HCT116 (cell line): ENCODE measurements around the gene HCN1. TPM values are rescaled to one million over a fixed set of nuclear protein-coding genes. Genes with fewer than 3 reads are reported as not detected.
A peak's percentile ranks its signal among the peaks of the same experiment; 100 is the strongest.
"Not testable (repeated sequence)": the region's sequence is repeated elsewhere in the genome, so short reads cannot be mapped to it uniquely, and the experiment has no call there.

Experiments used
- ATAC-seq: fragments of 200-7000 bp; cut with Tn5 transposase; 2 replicates; pipeline ENCODE4 v1.9.1; 2020; ENCODE audit warnings: mild to moderate bottlenecking, moderate library complexity
- BruUV-seq: library from RNA; stranded (reverse); fragments of 400-500 nt; replicated peaks from 2 replicates; lab custom pipeline; 2021; lab: Mats Ljungman, UMichigan
- CTCF ChIA-PET: fragments of 300-600 bp; sonication (Branson Sonifier 250); formaldehyde crosslinking; loops from one replicate; lab custom pipeline; 2021; ENCODE audit warnings: antibody characterized with exemption; lab: Charles Lee
- POLR2A ChIA-PET: fragments of 300-600, 350-600 bp; sonication (Branson Sonifier 250); formaldehyde crosslinking; loops from one replicate; lab custom pipeline; 2021; ENCODE audit warnings: antibody characterized with exemption; lab: Charles Lee
- RAD21 ChIA-PET, 2 experiments: fragments of 300-600 bp; sonication (Branson Sonifier 250); formaldehyde crosslinking; loops; one replicate each; lab custom pipeline; 2023; ENCODE audit warnings: low total read pairs in 2 of 2; ENCODE audit not compliant: uncharacterized antibody in 2 of 2, unreplicated experiment in 2 of 2, low non-redundant PET in 1 of 2; lab: Charles Lee
- DNase-seq: peaks from one replicate; pipeline ENCODE4 v3.0.0-alpha.2; 2010; ENCODE audit warnings: low read depth, low spot score
- H2AFZ ChIP-seq: fragments of 200-600 bp; shearing (Covaris generic), sonication (generic); 2 replicates; pipeline ENCODE4 v1.6.1; 2017; ENCODE audit warnings: low read depth, mixed run types, mixed read lengths, antibody characterized with exemption, low read length; ENCODE audit not compliant: poor library complexity, severe bottlenecking
- H3K27ac ChIP-seq: 2 replicates; pipeline ENCODE4 v1.5.1; 2012; ENCODE audit warnings: low read depth, low read length
- H3K27me3 ChIP-seq: fragments of 200-600 bp; sonication (generic); 2 replicates; pipeline ENCODE4 v1.6.1; 2016; ENCODE audit warnings: mixed run types, low read length, mixed read lengths; ENCODE audit not compliant: insufficient read depth
- H3K36me3 ChIP-seq, 2 experiments: fragments of 200-500 bp in 1 of 2; fragments of 200-600 bp in 1 of 2; sonication (Bioruptor generic) in 1 of 2; sonication (generic) in 1 of 2; 2 replicates each; pipeline versions ENCODE4 v1.5.1 to v1.6.1; 2014 to 2016; ENCODE audit warnings: low read length in 2 of 2, inconsistent platforms in 1 of 2, mixed read lengths in 1 of 2, mixed run types in 1 of 2; ENCODE audit not compliant: insufficient read depth in 2 of 2, control insufficient read depth in 1 of 2
- H3K4me1 ChIP-seq, 2 experiments: fragments of 200-600 bp in 1 of 2; sonication (generic) in 1 of 2; 2 replicates each; pipeline versions ENCODE4 v1.5.1 to v1.6.1; 2012 to 2017; ENCODE audit warnings: low read length in 2 of 2, inconsistent platforms in 1 of 2, mild to moderate bottlenecking in 1 of 2, mixed read lengths in 1 of 2, mixed run types in 1 of 2, moderate library complexity in 1 of 2; ENCODE audit not compliant: insufficient read depth in 2 of 2, control insufficient read depth in 1 of 2
- H3K4me2 ChIP-seq: fragments of 200-600 bp; sonication (generic); 2 replicates; pipeline ENCODE4 v1.6.1; 2017; ENCODE audit warnings: mixed run types, low read length, mixed read lengths
- H3K4me3 ChIP-seq, 2 experiments: fragments of 200-600 bp in 1 of 2; sonication (generic) in 1 of 2; replicated peaks in 1 of 2; 2 replicates each; pipeline ENCODE4 v1.5.1; 2011 to 2016; ENCODE audit warnings: low read length in 2 of 2, control low read depth in 1 of 2, low read depth in 1 of 2, mild to moderate bottlenecking in 1 of 2, mixed read lengths in 1 of 2, mixed run types in 1 of 2
- H3K79me2 ChIP-seq: fragments of 200-600 bp; sonication (generic); 2 replicates; pipeline ENCODE4 v1.6.1; 2017; ENCODE audit warnings: mild to moderate bottlenecking, mixed run types, low read length, moderate library complexity, mixed read lengths; ENCODE audit not compliant: insufficient read depth
- H3K9ac ChIP-seq: fragments of 200-600 bp; sonication (generic); 2 replicates; pipeline ENCODE4 v1.6.1; 2016; ENCODE audit warnings: low read length, mixed read lengths
- H3K9me2 ChIP-seq: fragments of 200-600 bp; sonication (generic), shearing (Covaris generic); 2 replicates; pipeline ENCODE4 v1.6.1; 2017; ENCODE audit warnings: mixed run types, mild to moderate bottlenecking, moderate library complexity; ENCODE audit not compliant: insufficient read depth
- H3K9me3 ChIP-seq, 2 experiments: fragments of 200-500 bp in 1 of 2; fragments of 200-600 bp in 1 of 2; sonication (Bioruptor generic) in 1 of 2; sonication (generic) in 1 of 2; 2 replicates each; pipeline ENCODE4 v1.6.1; 2014 to 2017; ENCODE audit warnings: low read length in 2 of 2, mixed read lengths in 2 of 2, inconsistent platforms in 1 of 2, low read depth in 1 of 2, mild to moderate bottlenecking in 1 of 2, mixed run types in 1 of 2, moderate library complexity in 1 of 2; ENCODE audit not compliant: control insufficient read depth in 1 of 2, insufficient read depth in 1 of 2
- H4K20me1 ChIP-seq: fragments of 200-600 bp; sonication (generic), shearing (Covaris generic); 2 replicates; pipeline ENCODE4 v1.6.1; 2017; ENCODE audit warnings: mixed run types, mild to moderate bottlenecking, moderate library complexity; ENCODE audit not compliant: insufficient read depth
- CBX3 ChIP-seq: IDR thresholded peaks from 2 replicates; pipeline ENCODE4 v1.6.1; 2012; ENCODE audit warnings: low read depth
- CTCF ChIP-seq, 3 experiments: fragments of 200-600 bp in 1 of 3; sonication (generic) in 1 of 3; IDR thresholded peaks in 2 of 3; conservative IDR thresholded peaks in 1 of 3; 2 replicates each; pipeline ENCODE4 v1.5.1; 2012 to 2017; ENCODE audit warnings: low read depth in 2 of 3, low read length in 2 of 3, antibody characterized with exemption in 1 of 3, borderline replicate concordance in 1 of 3, control low read depth in 1 of 3, mild to moderate bottlenecking in 1 of 3, mixed read lengths in 1 of 3, mixed run types in 1 of 3, moderate library complexity in 1 of 3; ENCODE audit not compliant: insufficient read depth in 1 of 3
- ELF1 ChIP-seq: IDR thresholded peaks from 2 replicates; pipeline ENCODE4 v1.6.1; 2012; ENCODE audit warnings: low read depth, borderline replicate concordance
- EZH2phosphoT487 ChIP-seq: fragments of 200-600 bp; IDR thresholded peaks from 2 replicates; pipeline ENCODE4 v1.6.1; 2018; ENCODE audit warnings: antibody characterized with exemption, borderline replicate concordance
- FOSL1 ChIP-seq: IDR thresholded peaks from 2 replicates; pipeline ENCODE4 v1.6.1; 2012; ENCODE audit warnings: low read depth
- MAX ChIP-seq: IDR thresholded peaks from 2 replicates; pipeline ENCODE4 v1.6.1; 2012
- POLR2A ChIP-seq: IDR thresholded peaks from 2 replicates; pipeline ENCODE4 v1.7.0; 2011; ENCODE audit warnings: borderline replicate concordance; ENCODE audit not compliant: insufficient read depth, insufficient read length; ENCODE audit errors: extremely low read depth
- SP1 ChIP-seq: IDR thresholded peaks from 2 replicates; pipeline ENCODE4 v1.6.1; 2012; ENCODE audit warnings: low read depth
- SRF ChIP-seq: IDR thresholded peaks from 2 replicates; pipeline ENCODE4 v1.6.1; 2012; ENCODE audit warnings: low read depth
- TCF7L2 ChIP-seq: IDR thresholded peaks from 2 replicates; pipeline ENCODE4 v1.7.0; 2011; ENCODE audit warnings: borderline replicate concordance, inconsistent platforms; ENCODE audit not compliant: insufficient read depth, insufficient read length; ENCODE audit errors: extremely low read depth
- ZBTB33 ChIP-seq: IDR thresholded peaks from 2 replicates; pipeline ENCODE4 v1.6.1; 2011; ENCODE audit warnings: mild to moderate bottlenecking, low read length, moderate library complexity; ENCODE audit not compliant: insufficient replicate concordance; ENCODE audit errors: extremely low read depth
- ZFX ChIP-seq: fragments of 450-650 bp; IDR thresholded peaks from 2 replicates; pipeline ENCODE4 v1.6.1; 2017
- intact Hi-C: fragments of 100-400 bp; cut with micrococcal nuclease; formaldehyde crosslinking; loops from 2 replicates; pipeline ENCODE4 v1.10.0; 2022
- total RNA-seq: library from RNA; stranded (reverse); gene quantifications from one replicate; pipeline ENCODE4 v1.2.1, GENCODE V29; 2021; ENCODE audit not compliant: unreplicated experiment

Gene HCN1
- total RNA-seq, 1 experiment from 2014 or later: 0.10 TPM

- intact Hi-C loops: no loop called here
- no peaks in the 10 kb centered on the region for H4K20me1 ChIP-seq
- no peak for DNase-seq
- H3K4me2 ChIP-seq: no peak overlapping the region
- no peak overlapping the region for H3K4me3 ChIP-seq
- H3K9me3 ChIP-seq: no peaks in the 10 kb centered on the region
- no peak overlapping the region for H3K27ac ChIP-seq
- no peaks in the 10 kb centered on the region for H3K9me2 ChIP-seq
- CTCF ChIA-PET: no interaction called here
- no peaks in the 10 kb centered on the region for H3K27me3 ChIP-seq
- no peak overlapping the region for H2AFZ ChIP-seq
- POLR2A ChIA-PET: no interaction called here
- TF ChIP-seq FOSL1 (no peak), SRF (no peak), ZBTB33 (no peak), TCF7L2 (no peak), ELF1 (no peak), POLR2A (no peak), CTCF (IDR thresholded peaks at IDR 0.05 in 2 of 3, conservative IDR thresholded peaks at IDR 0.05 in 1 of 3; ENCODE audit: borderline replicate concordance in 1 of 3, insufficient read depth in 1 of 3, low read depth in 2 of 3, low read length in 2 of 3) (no peak), ZFX (no peak), MAX (no peak), SP1 (no peak), EZH2phosphoT487 (no peak), CBX3 (no peak)
- TF ChIP-seq, all 23 proteins: peak for 0
- H3K79me2 ChIP-seq: no peaks in the 10 kb centered on the region
- no peak overlapping the region for H3K9ac ChIP-seq
- no peaks in the 10 kb centered on the region for H3K4me1 ChIP-seq
- BruUV-seq: no TSS peak
- RAD21 ChIA-PET: no interaction called here
- no peaks in the 10 kb centered on the region for H3K36me3 ChIP-seq
- ATAC-seq: no peak
Measured at GRCh38 chr5:45372629-45373028, 323.6 kb downstream of the HCN1 start.

GRCh38 chr5:45371423-45371822 lies 324.8 kb downstream of the HCN1 start:
- H3K4me1 ChIP-seq, RAD21 ChIA-PET, H3K4me2 ChIP-seq, H3K27me3 ChIP-seq, H3K36me3 ChIP-seq, BruUV-seq, H3K9me2 ChIP-seq, H3K27ac ChIP-seq, H3K4me3 ChIP-seq, DNase-seq, intact Hi-C loops, ATAC-seq, CTCF ChIA-PET, POLR2A ChIA-PET, H3K9ac ChIP-seq, H4K20me1 ChIP-seq, H3K79me2 ChIP-seq, H3K9me3 ChIP-seq: not testable (repeated sequence)
- H2AFZ ChIP-seq: peak overlapping the region; percentile 68
